ENCODE measurements around the gene VRK1. TPM values are rescaled to one million over a fixed set of nuclear protein-coding genes. Genes with fewer than 3 reads are reported as not detected.
A peak's percentile ranks its signal among the peaks of the same experiment; 100 is the strongest.

Gene VRK1
- total and polyA plus RNA-seq, 10 of the 15 experiments (the other 5 are each of a cell fraction or from before 2014, with no cell fraction given), result 50.9 to 137 (median 84.7) TPM

GRCh38 chr14:96895658-96896271 lies 98.6 kb downstream of the VRK1 start:
- ChIA-PET RAD21 (ENCODE audit: unreplicated experiment) (no interaction called here), POLR2A (no interaction called here), SMC1A (ENCODE audit: uncharacterized antibody, unreplicated experiment) (interaction anchor here (1.1 to 1.5 kb wide), 2 partner anchors 19 to 43 kb away, joined by 3 read pairs; no protein-coding TSS in a partner anchor), CTCF (no interaction called here)
- FAIRE-seq (no peak), ATAC-seq (peak; percentile 90), DNase-seq (ENCODE audit: low read depth, low spot score) (peak; percentile 61)
- no TSS peak for BruUV-seq (replicated peaks)
- H3K4me2 ChIP-seq (ENCODE audit: control insufficient read depth, insufficient read depth), result peak overlapping the region; percentile 21
- no peak overlapping the region for H3K4me3 ChIP-seq
- H3K79me2 ChIP-seq (ENCODE audit: control insufficient read depth, insufficient read depth, low read length), result no peaks in the 10 kb centered on the region
- 23% methylated on average over 5 of the region's 5 CpGs for WGBS (ENCODE audit: insufficient coverage, insufficient replicate concordance, low lambda C conversion rate, missing lambda C conversion rate)
- in situ Hi-C loops (cut with MboI), result no loop called here
- intact Hi-C loops (cut with micrococcal nuclease; ENCODE audit: unreplicated experiment), result no loop called here
- H3K9ac ChIP-seq (ENCODE audit: control insufficient read depth, insufficient read depth, low read length), result no peak overlapping the region
- no peaks in the 10 kb centered on the region; a peak in 2 of 4 replicates for H3K36me3 ChIP-seq (ENCODE audit: control insufficient read depth in 2 of 2, insufficient read depth in 2 of 2, low read length in 1 of 2)
- peak overlapping the region; percentile 14 for H3K27ac ChIP-seq (ENCODE audit: control insufficient read depth, insufficient read depth)
- peaks cover 15% of the 10 kb centered on the region for H3K4me1 ChIP-seq (ENCODE audit: control insufficient read depth, insufficient read depth, low read length)
- peak overlapping the region; percentile 45 for H2AFZ ChIP-seq (ENCODE audit: control insufficient read depth, low read depth, low read length)
- no peaks in the 10 kb centered on the region for H3K9me3 ChIP-seq (replicated peaks; ENCODE audit: control insufficient read depth, insufficient read depth, low read length)
- no peaks in the 10 kb centered on the region for H4K20me1 ChIP-seq (ENCODE audit: control insufficient read depth, insufficient read depth)
- no peaks in the 10 kb centered on the region for H3K27me3 ChIP-seq (replicated peaks in 1 of 2; ENCODE audit: control insufficient read depth in 2 of 2, insufficient read depth in 2 of 2, low read length in 1 of 2)
- TF ChIP-seq CBX3 (IDR thresholded peaks at IDR 0.05; ENCODE audit: borderline replicate concordance, low read depth) (no peak), CUX1 (IDR thresholded peaks at IDR 0.05; ENCODE audit: insufficient replicate concordance, low read depth, low read length) (peak; percentile 35), BCL3 (IDR thresholded peaks at IDR 0.05; ENCODE audit: borderline replicate concordance, insufficient read depth, low read depth, low read length, poor library complexity, severe bottlenecking) (peak; percentile 55), MEF2B (IDR thresholded peaks at IDR 0.05; ENCODE audit: partially characterized antibody, poor library complexity, severe bottlenecking) (peak; percentile 96), CEBPZ (IDR thresholded peaks at IDR 0.05; ENCODE audit: low read depth, low read length) (no peak), YBX1 (IDR thresholded peaks at IDR 0.05) (no peak), CTCF (IDR thresholded peaks at IDR 0.05 in 2 of 3, conservative IDR thresholded peaks at IDR 0.05 in 1 of 3; ENCODE audit: control insufficient read depth in 2 of 3, extremely low read depth in 1 of 3, insufficient read depth in 1 of 3, low read depth in 3 of 3, low read length in 3 of 3) (peak in 1 of 3 experiments; percentile 21; a peak in 2 of 6 replicates)

Data from GM12878 (cell line).